GM12878 (cell line): Measurements from ENCODE around the gene KRTAP10-3. TPM values are rescaled to one million over a fixed set of nuclear protein-coding genes. Genes with fewer than 3 reads are reported as not detected.

ENCODE experiments used
- ATAC-seq: fragments of 200-7000 bp; cut with Tn5 transposase; 3 replicates; pipeline ENCODE4 v1.9.1; 2020; ENCODE audit warnings: mild to moderate bottlenecking, moderate library complexity
- BruUV-seq: library from RNA; stranded (reverse); fragments of 400-500 nt; replicated peaks from 2 replicates; lab custom pipeline; 2021; lab: Mats Ljungman, UMichigan
- CTCF ChIA-PET: fragments of 300-600 bp; sonication (Branson Sonifier 250); formaldehyde crosslinking; extraction: SDS; loops from one replicate; lab custom pipeline; 2021; ENCODE audit warnings: inconsistent platforms; lab: Yijun Ruan, JAX
- POLR2A ChIA-PET: fragments of 350-600 bp; formaldehyde crosslinking; extraction: SDS; loops from one replicate; lab custom pipeline; 2021; ENCODE audit warnings: inconsistent platforms; lab: Charles Lee
- RAD21 ChIA-PET: fragments of 300-600 bp; sonication (Branson Sonifier 250); formaldehyde crosslinking; loops from one replicate; lab custom pipeline; 2023; ENCODE audit warnings: antibody characterized with exemption; ENCODE audit not compliant: unreplicated experiment; lab: Charles Lee
- SMC1A ChIA-PET: fragments of 300-600 bp; sonication (Branson Sonifier 250); formaldehyde crosslinking; loops from one replicate; lab custom pipeline; 2023; ENCODE audit not compliant: unreplicated experiment, uncharacterized antibody; lab: Charles Lee
- DNase-seq: peaks from one replicate; pipeline ENCODE4 v3.0.0-alpha.2; 2011; ENCODE audit warnings: low read depth, low spot score
- FAIRE-seq: peaks from 3 replicates; lab custom pipeline; 2011; peaks lifted over from hg19 to GRCh38; lab: Jason Lieb, UNC
- H2AFZ ChIP-seq: 2 replicates; pipeline ENCODE4 v1.6.0; 2011; ENCODE audit warnings: low read depth, low read length, control low read depth; ENCODE audit not compliant: control insufficient read depth
- H3K27ac ChIP-seq: 2 replicates; pipeline ENCODE4 v1.5.1; 2011; ENCODE audit warnings: control low read depth; ENCODE audit not compliant: control insufficient read depth, insufficient read depth
- H3K27me3 ChIP-seq, 2 experiments: replicated peaks in 1 of 2; 2 replicates each; pipeline versions ENCODE4 v1.6.0 to v1.6.1; 2011; ENCODE audit warnings: low read length in 1 of 2; ENCODE audit not compliant: control insufficient read depth in 2 of 2, insufficient read depth in 2 of 2
- H3K36me3 ChIP-seq, 2 experiments: 2 replicates each; pipeline ENCODE4 v1.5.1; 2011; ENCODE audit warnings: low read length in 1 of 2; ENCODE audit not compliant: control insufficient read depth in 2 of 2, insufficient read depth in 2 of 2
- H3K4me1 ChIP-seq: 2 replicates; pipeline ENCODE4 v1.6.1; 2011; ENCODE audit warnings: mild to moderate bottlenecking, low read length, moderate library complexity, mixed read lengths; ENCODE audit not compliant: control insufficient read depth, insufficient read depth
- H3K4me2 ChIP-seq: 2 replicates; pipeline ENCODE4 v1.6.0; 2011; ENCODE audit warnings: control low read depth; ENCODE audit not compliant: control insufficient read depth, insufficient read depth
- H3K4me3 ChIP-seq: fragments of 200-600 bp; sonication (generic); 2 replicates; pipeline ENCODE4 v1.5.1; 2016
- H3K79me2 ChIP-seq: 2 replicates; pipeline ENCODE4 v1.6.0; 2011; ENCODE audit warnings: low read length; ENCODE audit not compliant: control insufficient read depth, insufficient read depth
- H3K9ac ChIP-seq: 2 replicates; pipeline ENCODE4 v1.8.0; 2011; ENCODE audit warnings: low read length, control low read depth, mixed read lengths; ENCODE audit not compliant: control insufficient read depth, insufficient read depth
- H3K9me3 ChIP-seq: replicated peaks from 3 replicates; pipeline ENCODE4 v1.5.1; 2011; ENCODE audit warnings: mild to moderate bottlenecking, low read length; ENCODE audit not compliant: control insufficient read depth, insufficient read depth
- H4K20me1 ChIP-seq: 2 replicates; pipeline ENCODE4 v1.6.0; 2011; ENCODE audit not compliant: control insufficient read depth, insufficient read depth
- MYB ChIP-seq: fragments of 150-350 bp; IDR thresholded peaks from 2 replicates; pipeline ENCODE4 v1.6.1; 2014; ENCODE audit warnings: mild to moderate bottlenecking, low read depth, low read length, borderline replicate concordance
- SREBF2 ChIP-seq: IDR thresholded peaks from 2 replicates; pipeline ENCODE4 v1.6.1; 2012; ENCODE audit warnings: mild to moderate bottlenecking, low read length
- SRF ChIP-seq, 2 experiments: IDR thresholded peaks; 2 replicates each; pipeline ENCODE4 v1.6.1; 2011; ENCODE audit warnings: low read depth in 2 of 2, low read length in 2 of 2, mild to moderate bottlenecking in 1 of 2, moderate library complexity in 1 of 2
- TCF7 ChIP-seq: IDR thresholded peaks from 2 replicates; pipeline ENCODE4 v1.6.1; 2014; ENCODE audit warnings: antibody characterized with exemption, borderline replicate concordance
- ZBTB40 ChIP-seq: fragments of 450-650 bp; IDR thresholded peaks from 2 replicates; pipeline ENCODE4 v1.6.1; 2016; ENCODE audit warnings: mild to moderate bottlenecking, moderate library complexity, borderline replicate concordance
- WGBS: methylation state at CpG from one replicate; pipeline ENCODE4 v1.1.6; 2016; ENCODE audit warnings: low lambda C conversion rate; ENCODE audit not compliant: insufficient replicate concordance, insufficient coverage; ENCODE audit errors: missing lambda C conversion rate; 5-methylcytosine and 5-hydroxymethylcytosine counted together
- in situ Hi-C: fragments of 300-500 bp; cut with MboI; formaldehyde crosslinking; loops from 9 replicates; pipeline ENCODE4 v1.14.3; 2018; ENCODE audit warnings: mixed read lengths
- intact Hi-C: fragments of 100-400 bp; cut with micrococcal nuclease; formaldehyde crosslinking; loops from one replicate; pipeline ENCODE4 v1.14.2; 2022; ENCODE audit not compliant: unreplicated experiment
- polyA plus RNA-seq, 11 experiments: library from polyadenylated mRNA; depleted of rRNA in 4 of 11; unstranded in 6 of 11; stranded (reverse) in 5 of 11; fragments of >200 nt; fragmentation: Nextera tagmentation in 4 of 11; fragmentation: Illumina TruSeq in 1 of 11; extraction: Ambion mirVana in 4 of 11; extraction: Trizol in 1 of 11; gene quantifications; 1 replicate in 1 of 11; 2 replicates in 10 of 11; pipeline versions ENCODE4 v1.2.1 to v1.2.3, GENCODE V29; 2011 to 2016; ENCODE audit warnings: inconsistent platforms in 2 of 11, missing spikeins in 2 of 11, low read depth in 1 of 11
- total RNA-seq, 4 experiments: library from RNA; depleted of rRNA in 3 of 4; stranded (reverse); fragments of >200 nt in 3 of 4; fragmentation: Illumina TruSeq in 1 of 4; extraction: Trizol in 1 of 4; gene quantifications; 2 replicates each; pipeline versions ENCODE4 v1.2.1 to v1.2.3, GENCODE V29; 2013 to 2021

Gene KRTAP10-3
- total and polyA plus RNA-seq, 10 of the 15 experiments (the other 5 are each of a cell fraction or from before 2014, with no cell fraction given) = not detected

- no peak for TF ChIP-seq ZBTB40
- no peak for TF ChIP-seq SRF (IDR thresholded peaks at IDR 0.05; ENCODE audit: low read depth in 2 of 2, low read length in 2 of 2)
- TF ChIP-seq TCF7 = no peak
- TF ChIP-seq SREBF2 = no peak
- no peak for TF ChIP-seq MYB
- no TSS peak for BruUV-seq
- no peaks in the 10 kb centered on the region for H3K36me3 ChIP-seq
- H3K27me3 ChIP-seq = no peaks in the 10 kb centered on the region
- H2AFZ ChIP-seq = no peak overlapping the region
- WGBS = 28% methylated on average over 3 of the region's 3 CpGs
- FAIRE-seq (no peak), ATAC-seq (no peak), DNase-seq (no peak)
- ChIA-PET SMC1A (no interaction called here), RAD21 (no interaction called here), CTCF (no interaction called here), POLR2A (no interaction called here)
- no peak overlapping the region for H3K4me3 ChIP-seq
- H3K79me2 ChIP-seq = no peaks in the 10 kb centered on the region
- no peak overlapping the region for H3K9ac ChIP-seq
- in situ Hi-C loops (no loop called here), intact Hi-C loops (no loop called here)
- no peak overlapping the region for H3K4me2 ChIP-seq
- H3K4me1 ChIP-seq = no peaks in the 10 kb centered on the region
- no peaks in the 10 kb centered on the region for H4K20me1 ChIP-seq
- H3K9me3 ChIP-seq = peaks cover 4% of the 10 kb centered on the region; the same call in 2 of the 3 replicates
- no peak overlapping the region for H3K27ac ChIP-seq
Observed at GRCh38 chr21:44585892-44586291, 27.3 kb upstream of the KRTAP10-3 start.
